GM18526 (cell line): Measurements from ENCODE around the gene DIO2.

Experiments
- POLR2A ChIP-seq: IDR thresholded peaks from 3 replicates; pipeline ENCODE4 v1.6.1; 2011; ENCODE audit not compliant: insufficient read length; ENCODE audit errors: extremely low read depth

DIO2 gene

GRCh38 chr14:80188571-80188970 lies 22.7 kb downstream of the DIO2 start:
- no peak for TF ChIP-seq POLR2A

- TF ChIP-seq POLR2A = no peak
These were observed 25.0 kb downstream of the DIO2 start for GRCh38 chr14:80186301-80186800.

DNA sequence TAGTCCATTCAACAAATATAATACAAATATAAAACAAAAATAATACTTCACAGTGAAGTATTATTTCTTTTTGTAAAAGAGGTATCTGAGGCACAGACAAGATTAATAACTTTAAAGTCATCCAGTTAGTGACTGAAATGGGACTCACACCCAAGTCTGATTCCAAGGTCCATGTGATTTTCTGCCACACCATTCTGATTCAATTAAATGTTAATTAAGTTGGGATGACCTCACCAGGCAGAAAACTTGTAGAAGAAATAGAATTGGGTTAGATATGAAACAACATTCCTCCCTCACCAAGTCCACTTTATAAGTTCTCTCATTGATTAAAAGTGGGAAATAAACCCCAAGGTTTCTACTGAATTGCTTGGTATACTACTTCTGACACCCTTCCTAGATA lies 34.4 kb downstream of the DIO2 start:
- TF ChIP-seq POLR2A = no peak

DNA sequence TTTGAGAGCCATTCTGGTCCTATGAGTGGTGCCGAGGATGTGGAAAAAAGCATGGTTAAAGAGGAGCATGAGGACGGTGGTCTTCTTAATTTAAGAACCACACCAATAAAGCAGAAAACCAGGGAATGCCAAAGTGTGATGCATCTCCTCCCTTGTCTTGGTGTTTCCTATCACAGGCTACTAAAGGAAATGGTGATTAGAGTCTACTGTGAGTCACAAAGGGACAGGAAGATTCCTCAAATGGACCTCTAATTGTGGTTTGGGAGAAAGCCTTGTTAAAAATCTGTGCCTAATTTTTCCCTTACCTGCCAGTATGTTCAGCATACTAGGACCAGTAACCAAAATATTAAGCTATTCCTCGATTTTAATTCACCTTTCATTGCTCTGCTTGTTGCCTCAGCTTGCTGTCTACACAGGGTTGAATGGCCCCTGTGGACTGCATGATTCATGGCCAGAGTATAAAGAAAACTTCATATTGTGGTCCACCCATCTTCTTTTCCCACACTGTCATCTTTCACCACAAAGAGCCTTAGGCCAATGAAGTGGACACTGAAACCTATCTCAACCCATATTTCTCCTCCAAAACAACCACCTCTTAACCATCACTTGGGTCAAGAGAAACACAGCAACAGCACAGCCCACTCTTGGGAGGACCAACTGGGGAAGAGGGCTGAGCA lies 38.8 kb downstream of the DIO2 start:
- TF ChIP-seq POLR2A = no peak

- no peak for TF ChIP-seq POLR2A
These were observed 43.4 kb downstream of the DIO2 start for GRCh38 chr14:80167793-80168448.

GRCh38 chr14:80164991-80165721 lies 46.1 kb downstream of the DIO2 start:
- TF ChIP-seq POLR2A = no peak

DNA sequence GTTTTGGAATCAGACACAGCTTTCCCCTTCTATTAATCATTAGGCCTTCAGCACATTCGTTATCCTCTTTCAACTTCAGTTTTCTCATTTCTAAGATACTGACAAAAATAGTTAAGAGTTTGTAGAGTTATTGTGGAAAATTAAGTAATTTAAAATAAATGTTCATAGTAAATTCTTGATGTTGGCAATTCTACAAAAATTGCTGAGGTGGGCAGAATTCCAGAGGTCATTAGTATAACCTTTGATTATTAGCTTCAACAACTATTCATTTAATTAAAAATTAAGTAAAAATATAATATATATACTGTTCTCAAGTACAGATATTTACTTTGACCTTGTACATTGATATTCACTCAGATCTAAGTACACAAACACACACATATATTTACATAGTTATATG lies 58.5 kb downstream of the DIO2 start:
- TF ChIP-seq POLR2A = no peak

- TF ChIP-seq POLR2A = no peak
These were observed 59.1 kb downstream of the DIO2 start for GRCh38 chr14:80152166-80152565.

DNA sequence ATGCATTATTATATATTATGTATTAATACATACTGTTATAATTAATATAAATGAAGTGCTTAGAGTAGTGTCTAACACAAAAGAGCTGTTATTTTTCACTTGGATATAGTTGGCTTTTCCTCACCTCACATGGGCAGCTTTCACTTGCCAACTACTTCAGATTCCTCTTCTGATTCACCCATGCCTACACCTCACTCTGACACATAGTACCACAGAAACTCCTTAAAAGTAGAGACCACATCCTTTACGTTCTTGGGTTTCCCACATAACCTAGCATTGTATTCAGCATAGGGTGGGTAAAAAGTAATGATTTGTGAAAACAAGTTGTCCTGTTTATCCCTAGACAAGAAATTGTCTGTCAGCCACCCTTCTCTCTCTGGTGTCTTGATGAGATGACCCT lies 61.0 kb downstream of the DIO2 start:
- no peak for TF ChIP-seq POLR2A
